ENCODE results near the gene IFT88.

GRCh38 chr13:20689291-20689690 lies 122.3 kb downstream of the IFT88 start:
- TF ChIP-seq, protein P1, sequence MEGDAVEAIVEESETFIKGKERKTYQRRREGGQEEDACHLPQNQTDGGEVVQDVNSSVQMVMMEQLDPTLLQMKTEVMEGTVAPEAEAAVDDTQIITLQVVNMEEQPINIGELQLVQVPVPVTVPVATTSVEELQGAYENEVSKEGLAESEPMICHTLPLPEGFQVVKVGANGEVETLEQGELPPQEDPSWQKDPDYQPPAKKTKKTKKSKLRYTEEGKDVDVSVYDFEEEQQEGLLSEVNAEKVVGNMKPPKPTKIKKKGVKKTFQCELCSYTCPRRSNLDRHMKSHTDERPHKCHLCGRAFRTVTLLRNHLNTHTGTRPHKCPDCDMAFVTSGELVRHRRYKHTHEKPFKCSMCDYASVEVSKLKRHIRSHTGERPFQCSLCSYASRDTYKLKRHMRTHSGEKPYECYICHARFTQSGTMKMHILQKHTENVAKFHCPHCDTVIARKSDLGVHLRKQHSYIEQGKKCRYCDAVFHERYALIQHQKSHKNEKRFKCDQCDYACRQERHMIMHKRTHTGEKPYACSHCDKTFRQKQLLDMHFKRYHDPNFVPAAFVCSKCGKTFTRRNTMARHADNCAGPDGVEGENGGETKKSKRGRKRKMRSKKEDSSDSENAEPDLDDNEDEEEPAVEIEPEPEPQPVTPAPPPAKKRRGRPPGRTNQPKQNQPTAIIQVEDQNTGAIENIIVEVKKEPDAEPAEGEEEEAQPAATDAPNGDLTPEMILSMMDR (IDR thresholded peaks at IDR 0.05), result no peak
- TF ChIP-seq EP300 (IDR thresholded peaks at IDR 0.05) (no peak), POLR2A (IDR thresholded peaks at IDR 0.05) (no peak)
